HG03378 (cell line): ENCODE measurements around the gene COX4I2.
"Not testable (repeated sequence)": the region's sequence is repeated elsewhere in the genome, so short reads cannot be mapped to it uniquely, and the experiment has no call there.

Experiments used
- ATAC-seq: cut with Tn5 transposase; IDR thresholded peaks from one replicate; pipeline ENCODE4 v1.9.1; 2021; ENCODE audit warnings: mild to moderate bottlenecking, moderate library complexity; ENCODE audit not compliant: unreplicated experiment

COX4I2 gene

GRCh38 chr20:31637660-31638059, at the start of gene COX4I2:
Gene COX4I2, plus strand, starts transcription at chr20:31637912. Its CDS starts 1,106 bp downstream, at chr20:31639018.
- no peak for ATAC-seq

DNA sequence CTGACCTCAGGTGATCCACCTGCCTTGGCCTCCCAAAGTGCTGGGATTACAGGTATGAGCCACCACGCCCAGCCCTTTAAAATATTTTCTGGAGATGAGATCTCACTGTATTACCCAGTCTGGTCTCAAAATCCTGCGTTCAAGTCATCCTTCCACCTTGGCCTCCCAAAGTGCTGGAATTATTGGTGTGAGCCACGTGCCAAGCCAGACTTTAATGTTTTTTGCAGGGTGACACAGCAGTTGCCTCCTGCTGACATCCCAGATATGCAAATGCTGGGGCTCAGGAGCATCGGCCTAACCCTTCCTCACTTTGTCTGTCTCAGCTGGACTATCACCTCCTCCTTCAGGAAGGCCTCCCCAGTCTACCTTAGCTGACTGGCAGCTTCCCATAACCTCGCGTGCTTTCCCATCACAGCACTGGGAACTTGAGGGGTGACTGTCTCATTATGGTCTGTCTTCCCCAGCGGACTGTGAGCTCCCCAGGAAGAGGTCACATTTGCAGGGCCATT, 46.9 kb upstream of the COX4I2 start:
- ATAC-seq = no peak

GRCh38 chr20:31593221-31594001, 44.3 kb upstream of the COX4I2 start:
- ATAC-seq = no peak

GRCh38 chr20:31594002-31594557, 43.6 kb upstream of the COX4I2 start:
- ATAC-seq = no peak

DNA sequence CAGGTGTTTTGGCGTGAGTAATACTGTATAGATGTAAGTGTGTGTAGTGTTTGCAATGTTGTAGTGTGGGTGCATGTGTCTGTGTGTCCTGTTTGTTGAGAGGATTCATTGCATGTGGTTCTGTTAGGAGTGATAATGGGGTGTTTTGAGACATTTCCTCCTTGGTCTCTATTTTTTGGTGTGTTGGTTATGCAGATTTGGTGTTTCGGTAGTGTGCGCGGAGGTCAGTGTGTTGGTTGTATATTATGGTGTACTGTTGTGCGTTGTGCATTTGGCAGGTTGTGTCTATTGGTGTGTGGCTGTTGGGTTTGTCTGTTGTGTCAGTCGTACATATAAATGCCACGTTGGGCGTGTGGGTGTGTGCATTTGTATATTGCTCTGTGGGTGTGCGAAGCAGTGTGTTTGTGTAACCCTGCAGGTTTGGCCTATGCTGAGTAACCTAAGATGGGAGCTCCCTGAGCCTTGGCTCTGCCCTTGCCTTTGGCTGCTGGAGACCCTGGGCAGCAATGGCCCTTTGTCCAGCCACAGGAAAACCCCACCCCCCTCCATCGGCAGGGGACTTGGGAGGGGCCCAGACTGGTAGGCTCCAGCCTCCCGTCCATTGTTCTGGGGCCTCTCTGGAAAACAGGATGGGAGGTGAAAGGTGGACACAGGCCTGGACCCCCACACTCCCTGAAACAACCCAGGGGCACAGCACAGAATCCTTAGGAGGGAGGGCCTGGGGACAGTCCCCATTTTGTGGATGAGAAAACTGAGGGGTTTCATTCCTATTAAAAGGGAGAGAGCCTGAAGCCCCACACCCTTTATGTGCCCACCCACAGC, 42.9 kb upstream of the COX4I2 start:
- ATAC-seq = no peak

DNA sequence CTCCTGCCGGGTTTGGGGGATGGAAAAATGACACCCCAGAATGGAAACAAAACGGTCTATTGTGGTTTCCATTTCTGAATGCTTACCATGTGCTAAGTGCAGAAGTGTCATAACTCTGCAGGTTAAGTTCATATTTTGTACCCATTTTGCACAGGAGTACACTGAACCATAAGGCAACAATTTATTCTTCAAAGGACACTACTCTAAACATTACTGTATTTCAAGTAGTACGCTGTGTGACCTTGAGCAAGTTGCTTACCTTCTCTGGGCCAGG, 42.4 kb upstream of the COX4I2 start:
- ATAC-seq = no peak

GRCh38 chr20:31595654-31596411, 41.9 kb upstream of the COX4I2 start:
- no peak for ATAC-seq

DNA sequence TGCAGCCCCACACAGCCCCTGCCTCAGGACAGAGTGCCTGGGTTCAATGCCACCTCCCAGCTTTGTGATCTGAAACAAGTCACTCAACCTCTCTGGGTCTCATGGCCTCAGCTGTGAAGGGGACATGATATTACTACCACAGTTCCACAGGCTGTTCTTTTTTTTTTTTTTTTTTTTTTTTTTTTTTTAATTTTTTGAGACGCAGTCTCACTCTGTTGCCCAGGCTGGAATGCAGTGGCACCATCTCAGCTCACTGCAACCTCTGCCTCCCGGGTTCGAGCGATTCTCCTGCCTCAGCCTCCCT, 41.3 kb upstream of the COX4I2 start:
- ATAC-seq = not testable (repeated sequence)

DNA sequence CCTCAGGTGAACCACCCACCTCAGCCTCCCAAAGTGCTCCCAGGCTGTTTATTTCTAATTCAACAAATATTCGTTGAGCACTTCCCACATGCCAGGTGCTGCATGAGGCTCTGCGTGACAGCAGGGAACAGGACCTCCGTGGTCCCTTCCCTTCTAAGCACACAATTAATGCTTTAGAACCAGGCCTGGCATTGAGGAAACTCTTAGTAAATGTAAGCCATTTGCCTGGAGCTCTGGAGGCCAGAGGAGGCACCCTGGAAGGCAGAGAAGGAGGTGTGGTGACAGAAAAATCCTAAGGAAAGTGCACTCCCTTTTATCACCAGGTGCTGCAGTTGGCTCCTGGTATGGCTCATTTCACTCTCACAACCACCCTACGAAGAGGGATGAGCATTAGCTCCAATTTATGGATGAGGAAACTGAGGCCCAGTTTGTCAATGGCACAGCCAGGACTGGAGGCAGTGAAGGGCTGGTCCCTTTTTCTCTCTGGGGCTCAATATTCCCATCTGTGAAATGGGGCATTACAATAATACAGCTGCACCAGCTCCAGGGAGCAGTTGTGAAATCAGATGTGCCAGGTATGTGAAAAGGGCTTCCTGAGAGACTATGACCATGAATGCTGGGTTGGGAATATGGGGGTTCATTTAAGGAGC, 40.8 kb upstream of the COX4I2 start:
- ATAC-seq = no peak

- no peak for ATAC-seq
These were observed 40.2 kb upstream of the COX4I2 start for GRCh38 chr20:31597481-31597855.

GRCh38 chr20:31602431-31602778, 35.3 kb upstream of the COX4I2 start:
- no peak for ATAC-seq

GRCh38 chr20:31602779-31603441, 34.8 kb upstream of the COX4I2 start:
- peak; percentile 86 for ATAC-seq

DNA sequence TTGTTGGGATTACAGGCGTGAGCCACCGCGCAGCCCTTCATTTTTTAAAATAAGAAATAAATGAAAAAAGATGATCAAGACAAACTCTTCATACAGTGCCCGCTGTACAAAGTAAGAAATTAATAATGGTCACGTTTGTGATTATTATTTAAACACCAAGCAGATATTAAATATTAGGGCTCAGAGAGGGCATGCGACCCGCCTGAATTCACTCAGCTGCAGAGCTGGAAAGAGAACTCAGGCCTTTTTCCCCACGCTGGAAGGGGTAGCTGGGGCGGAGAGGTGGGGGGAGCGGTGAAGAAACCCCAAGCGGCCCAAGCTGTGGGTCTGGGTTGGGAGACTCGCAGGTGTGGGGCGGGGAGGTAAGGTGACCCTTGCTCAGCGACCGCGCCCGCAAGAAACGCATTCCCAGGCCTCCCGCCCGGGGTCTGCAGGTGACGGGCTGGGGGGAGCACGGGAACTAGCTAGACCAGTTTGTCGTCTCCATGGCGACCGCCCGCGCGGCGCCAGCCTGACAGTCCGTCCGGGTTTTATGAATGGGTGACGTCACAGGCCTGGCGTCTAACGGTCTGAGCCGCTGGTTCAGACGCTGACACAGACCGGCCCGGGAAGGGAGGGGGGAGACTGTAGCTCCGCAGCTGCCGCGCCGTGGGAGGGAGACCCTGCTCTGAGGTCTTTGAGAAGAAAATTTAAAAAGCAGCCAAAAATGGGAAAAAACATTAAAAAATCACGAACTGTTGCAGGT, 33.7 kb upstream of the COX4I2 start:
- peak; percentile 47 for ATAC-seq

DNA sequence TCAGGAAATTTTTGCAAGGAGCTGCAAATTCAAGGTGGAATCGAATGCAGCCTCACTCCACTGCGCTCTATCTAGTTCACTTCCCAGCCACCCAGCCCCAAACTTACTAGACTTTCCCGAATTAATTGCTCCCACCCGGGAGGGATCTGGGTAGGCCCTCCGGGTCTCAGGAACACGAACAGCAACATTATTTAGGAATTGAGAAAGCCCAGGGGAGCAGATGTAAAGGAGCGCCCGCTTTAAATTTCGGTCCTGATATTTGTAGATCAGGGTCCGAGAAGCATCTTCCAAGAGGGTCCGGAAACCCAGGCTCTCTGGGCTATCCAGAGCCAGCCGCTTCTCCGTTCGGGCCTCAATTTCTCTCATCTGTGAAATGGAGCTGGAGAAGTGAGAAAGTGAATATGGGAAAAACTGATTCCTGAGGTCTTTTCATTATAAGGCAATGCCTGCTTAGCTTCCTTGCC, 33.1 kb upstream of the COX4I2 start:
- no peak for ATAC-seq

DNA sequence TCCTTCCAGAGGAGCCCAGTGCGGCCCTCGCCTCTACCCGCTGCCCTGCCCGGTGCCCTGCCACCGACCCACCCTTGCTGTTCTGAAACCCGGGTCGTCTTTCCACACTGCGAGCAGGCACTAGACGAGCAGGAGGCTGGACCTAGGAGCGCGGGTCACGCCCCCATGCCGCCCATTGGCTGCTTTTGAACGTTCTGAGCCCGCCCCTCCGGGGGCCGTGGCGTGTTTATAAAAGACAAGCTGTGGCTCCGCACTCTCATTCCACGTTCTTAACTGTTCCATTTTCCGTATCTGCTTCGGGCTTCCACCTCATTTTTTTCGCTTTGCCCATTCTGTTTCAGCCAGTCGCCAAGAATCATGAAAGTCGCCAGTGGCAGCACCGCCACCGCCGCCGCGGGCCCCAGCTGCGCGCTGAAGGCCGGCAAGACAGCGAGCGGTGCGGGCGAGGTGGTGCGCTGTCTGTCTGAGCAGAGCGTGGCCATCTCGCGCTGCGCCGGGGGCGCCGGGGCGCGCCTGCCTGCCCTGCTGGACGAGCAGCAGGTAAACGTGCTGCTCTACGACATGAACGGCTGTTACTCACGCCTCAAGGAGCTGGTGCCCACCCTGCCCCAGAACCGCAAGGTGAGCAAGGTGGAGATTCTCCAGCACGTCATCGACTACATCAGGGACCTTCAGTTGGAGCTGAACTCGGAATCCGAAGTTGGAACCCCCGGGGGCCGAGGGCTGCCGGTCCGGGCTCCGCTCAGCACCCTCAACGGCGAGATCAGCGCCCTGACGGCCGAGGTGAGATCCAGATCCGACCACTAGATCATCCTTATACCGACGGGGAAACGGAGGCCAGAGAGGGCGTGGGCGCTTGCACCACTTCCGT, 32.4 kb upstream of the COX4I2 start, which contains the start of gene ID1:
Gene ID1, plus strand, starts transcription at position 259 of the 871 bp plus-strand sequence. Its CDS starts 99 bp downstream, at position 358.
- ATAC-seq = peak; percentile 63

- ATAC-seq = no peak
These were observed 31.6 kb upstream of the COX4I2 start for GRCh38 chr20:31605902-31606803.
